ENCODE results near the gene TFF2.

DNA sequence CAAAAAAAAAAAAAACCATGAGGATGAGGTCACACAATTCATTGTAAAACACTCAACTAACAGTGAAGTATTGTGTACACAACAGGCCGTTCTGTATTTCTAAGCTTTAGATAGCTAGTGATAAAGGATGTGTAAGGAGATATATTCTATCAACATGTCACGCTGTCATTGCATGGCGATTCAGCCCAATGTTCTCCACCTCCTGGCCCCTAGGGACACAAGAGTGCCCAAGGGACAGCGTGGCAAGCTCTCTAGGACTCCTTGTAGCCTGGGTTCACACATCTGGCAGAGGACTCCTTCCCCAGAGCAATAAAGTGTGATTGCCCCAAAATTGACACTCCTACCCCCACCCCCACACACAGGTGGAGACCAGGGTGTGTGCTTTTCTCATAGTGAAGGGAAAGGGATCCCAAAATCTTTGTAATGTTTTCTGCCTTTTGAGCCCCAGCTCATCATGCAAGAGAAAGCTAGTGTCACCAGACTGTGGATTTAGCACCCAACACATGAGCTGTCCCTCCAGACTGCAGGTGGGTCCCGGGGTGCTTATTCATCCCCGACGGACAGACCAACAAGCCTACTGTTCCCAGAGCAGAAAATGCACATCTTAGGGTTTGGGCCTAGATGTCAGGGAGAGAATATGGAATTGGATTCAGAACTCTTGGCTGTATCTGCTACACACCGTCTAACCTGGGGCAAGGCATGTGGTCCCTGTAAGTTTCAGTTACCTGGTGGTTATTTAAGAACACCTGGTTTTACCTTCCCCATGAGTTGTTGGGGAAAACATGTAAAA is 33.6 kb upstream of the TFF2 start:
- TF ChIP-seq, protein P1, sequence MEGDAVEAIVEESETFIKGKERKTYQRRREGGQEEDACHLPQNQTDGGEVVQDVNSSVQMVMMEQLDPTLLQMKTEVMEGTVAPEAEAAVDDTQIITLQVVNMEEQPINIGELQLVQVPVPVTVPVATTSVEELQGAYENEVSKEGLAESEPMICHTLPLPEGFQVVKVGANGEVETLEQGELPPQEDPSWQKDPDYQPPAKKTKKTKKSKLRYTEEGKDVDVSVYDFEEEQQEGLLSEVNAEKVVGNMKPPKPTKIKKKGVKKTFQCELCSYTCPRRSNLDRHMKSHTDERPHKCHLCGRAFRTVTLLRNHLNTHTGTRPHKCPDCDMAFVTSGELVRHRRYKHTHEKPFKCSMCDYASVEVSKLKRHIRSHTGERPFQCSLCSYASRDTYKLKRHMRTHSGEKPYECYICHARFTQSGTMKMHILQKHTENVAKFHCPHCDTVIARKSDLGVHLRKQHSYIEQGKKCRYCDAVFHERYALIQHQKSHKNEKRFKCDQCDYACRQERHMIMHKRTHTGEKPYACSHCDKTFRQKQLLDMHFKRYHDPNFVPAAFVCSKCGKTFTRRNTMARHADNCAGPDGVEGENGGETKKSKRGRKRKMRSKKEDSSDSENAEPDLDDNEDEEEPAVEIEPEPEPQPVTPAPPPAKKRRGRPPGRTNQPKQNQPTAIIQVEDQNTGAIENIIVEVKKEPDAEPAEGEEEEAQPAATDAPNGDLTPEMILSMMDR (conservative IDR thresholded peaks at IDR 0.05; ENCODE audit: low read length) = 0 out of 2 replicates have a peak, but pooled peaks have one; percentile 10
- no peak for TF ChIP-seq EZH2phosphoT487 (IDR thresholded peaks at IDR 0.05; ENCODE audit: borderline replicate concordance)

All from Loucy (cell line).